Bone marrow (tissue), 2 donors: Measurements from ENCODE around the gene MTCL1.
A peak's percentile ranks its signal among the peaks of the same experiment; 100 is the strongest.

Experiments
- DNase-seq, 2 donors: peaks; one replicate each; lab custom pipeline; 2025; lab: John Stamatoyannopoulos, UW

The MTCL1 gene

GRCh38 chr18:8688216-8688800 is 17.0 kb upstream of the MTCL1 start:
- no peak for DNase-seq

- no peak for DNase-seq
These were observed 16.5 kb upstream of the MTCL1 start for GRCh38 chr18:8688816-8689215.

GRCh38 chr18:8689517-8689916 is 15.8 kb upstream of the MTCL1 start:
- no peak for DNase-seq

GRCh38 chr18:8694891-8695290 is 10.5 kb upstream of the MTCL1 start:
- DNase-seq: no peak

GRCh38 chr18:8695932-8696517 is 9.3 kb upstream of the MTCL1 start:
- no peak for DNase-seq

GRCh38 chr18:8696749-8697211 is 8.6 kb upstream of the MTCL1 start:
- DNase-seq: peak; percentile 34 to 46

GRCh38 chr18:8699126-8699525 is 6.2 kb upstream of the MTCL1 start:
- DNase-seq: no peak

GRCh38 chr18:8699948-8700347 is 5.4 kb upstream of the MTCL1 start:
- DNase-seq: no peak

GRCh38 chr18:8701546-8702118 is 3.7 kb upstream of the MTCL1 start:
- no peak for DNase-seq

- no peak for DNase-seq
These were observed 2.7 kb upstream of the MTCL1 start for GRCh38 chr18:8702668-8703067.

- DNase-seq: no peak
These were observed 2.2 kb upstream of the MTCL1 start for GRCh38 chr18:8703092-8703709.

GRCh38 chr18:8703781-8704301 is 1.5 kb upstream of the MTCL1 start:
- no peak for DNase-seq

- DNase-seq: peak; percentile 69 to 93
These were observed 757 bp upstream of the MTCL1 start for GRCh38 chr18:8704361-8705237.

GRCh38 chr18:8705961-8706790 is 820 bp downstream of the MTCL1 start:
- DNase-seq: no peak

GRCh38 chr18:8706791-8707555 is 1.6 kb downstream of the MTCL1 start:
- no peak for DNase-seq

GRCh38 chr18:8707556-8708300 is 2.4 kb downstream of the MTCL1 start:
- no peak for DNase-seq

GRCh38 chr18:8708670-8709069 is 3.3 kb downstream of the MTCL1 start:
- no peak for DNase-seq

GRCh38 chr18:8709248-8710059 is 4.1 kb downstream of the MTCL1 start:
- no peak for DNase-seq

- no peak for DNase-seq
These were observed 6.4 kb downstream of the MTCL1 start for GRCh38 chr18:8711736-8712135.
